ENCODE measurements around the gene LRRD1. TPM values are rescaled to one million over a fixed set of nuclear protein-coding genes. Genes with fewer than 3 reads are reported as not detected.

The LRRD1 gene
- total RNA-seq, 1 experiment from 2014 or later: not detected

- Histone ChIP-seq H3K23ac (ENCODE audit: insufficient read length, low read depth, low read length) (no peak overlapping the region), H3K4ac (ENCODE audit: low read depth, low read length) (no peak overlapping the region), H2AK5ac (ENCODE audit: insufficient read length, low read length) (no peak overlapping the region), H2BK5ac (ENCODE audit: insufficient read length, low read length) (no peak overlapping the region), H2AFZ (ENCODE audit: low read length) (no peak overlapping the region), H2BK20ac (ENCODE audit: low read depth, low read length, poor library complexity, severe bottlenecking) (no peak overlapping the region), H4K20me1 (ENCODE audit: control insufficient read depth, insufficient read depth, insufficient read length) (no peaks in the 10 kb centered on the region), H4K8ac (replicated peaks; ENCODE audit: insufficient read length, low read depth, low read length) (no peak overlapping the region), H3K79me2 (ENCODE audit: insufficient read depth, low read length) (peaks cover 28% of the 10 kb centered on the region; the same call in 1 of the 2 replicates), H3K56ac (ENCODE audit: insufficient read length, low read depth, low read length) (no peak overlapping the region), H3K18ac (ENCODE audit: insufficient read length, low read depth, low read length) (peak overlapping the region; percentile 7), H2BK15ac (ENCODE audit: low read depth, low read length) (no peak overlapping the region), H3K79me1 (ENCODE audit: insufficient read depth, low read depth, low read length, poor library complexity, severe bottlenecking) (no peaks in the 10 kb centered on the region), H3K4me1 (ENCODE audit: insufficient read depth, low read length) (no peaks in the 10 kb centered on the region; the same call in 1 of the 2 replicates), H3K4me2 (ENCODE audit: insufficient read depth, insufficient read length, low read length) (peak overlapping the region; percentile 89), H2BK120ac (ENCODE audit: low read depth, low read length, poor library complexity, severe bottlenecking) (no peak overlapping the region), H3K14ac (ENCODE audit: insufficient read depth, low read length) (peak overlapping the region; percentile 91), H4K5ac (ENCODE audit: insufficient read length, low read depth, low read length) (no peak overlapping the region), H3K9me3 (ENCODE audit: control insufficient read depth, low read depth, low read length) (no peaks in the 10 kb centered on the region), H3K27ac (ENCODE audit: insufficient read length, low read depth, low read length) (no peak overlapping the region), H3T11ph (ENCODE audit: low read length) (no peak overlapping the region), H4K91ac (ENCODE audit: insufficient read length, low read depth, low read length) (no peak overlapping the region), H3K27me3 (ENCODE audit: insufficient read depth, low read length) (no peaks in the 10 kb centered on the region), H3K23me2 (ENCODE audit: insufficient read length, low read depth, low read length, poor library complexity, severe bottlenecking) (no peaks in the 10 kb centered on the region), H2BK12ac (ENCODE audit: insufficient read length, low read depth, low read length) (no peak overlapping the region), H3K9ac (ENCODE audit: extremely low read depth, insufficient read length, low read length) (peak overlapping the region; percentile 80)
- DNase-seq: peak; percentile 86
- Mint-ChIP-seq H3K36me3 (ENCODE audit: insufficient read depth in 1 of 3, low read depth in 3 of 3) (peaks cover 12 to 27% (median 17%) of the 10 kb centered on the region in 3 experiments; a peak in 6 of 7 replicates), H3K4me3 (peak overlapping the region; percentile 98), H3K27ac (peak overlapping the region; percentile 100), H3K27me3 (ENCODE audit: low read depth) (no peaks in the 10 kb centered on the region), H3K4me1 (peaks cover 19 to 27% of the 10 kb centered on the region in 2 experiments), H3K9me3 (peaks cover 0 to 5% of the 10 kb centered on the region in 2 experiments; a peak in 2 of 5 replicates)
- WGBS (ENCODE audit: extremely low coverage, insufficient read length, low lambda C conversion rate): no CpG with 5 or more reads among the region's 42 CpGs
- peak; percentile 96 for TF ChIP-seq CTCF (conservative IDR thresholded peaks at IDR 0.05)
Observed at GRCh38 chr7:92133737-92134270, 45.1 kb downstream of the LRRD1 start.

Measured in H9 (cell line).